ENCODE data around the gene DLG2.

DNA sequence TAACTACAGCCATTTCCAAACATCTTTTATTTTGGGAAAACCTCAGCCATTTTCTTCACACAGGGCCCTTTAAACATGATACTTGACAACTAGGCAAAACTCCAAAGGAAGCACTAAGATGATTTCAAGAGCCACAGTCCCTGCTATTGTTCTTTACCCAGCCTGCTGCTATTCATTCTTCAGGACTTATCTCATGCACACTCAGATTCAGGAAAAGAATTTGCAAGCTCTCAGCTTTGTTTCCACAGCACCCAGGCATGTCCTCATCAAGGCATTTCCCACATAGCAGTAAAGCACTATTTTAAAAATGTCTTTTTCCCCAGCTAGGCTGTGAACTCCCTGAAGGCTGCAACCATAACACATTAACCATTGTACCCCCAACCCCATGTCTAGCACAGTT lies 1731.6 kb downstream of the DLG2 start:
- TF ChIP-seq, protein P1, sequence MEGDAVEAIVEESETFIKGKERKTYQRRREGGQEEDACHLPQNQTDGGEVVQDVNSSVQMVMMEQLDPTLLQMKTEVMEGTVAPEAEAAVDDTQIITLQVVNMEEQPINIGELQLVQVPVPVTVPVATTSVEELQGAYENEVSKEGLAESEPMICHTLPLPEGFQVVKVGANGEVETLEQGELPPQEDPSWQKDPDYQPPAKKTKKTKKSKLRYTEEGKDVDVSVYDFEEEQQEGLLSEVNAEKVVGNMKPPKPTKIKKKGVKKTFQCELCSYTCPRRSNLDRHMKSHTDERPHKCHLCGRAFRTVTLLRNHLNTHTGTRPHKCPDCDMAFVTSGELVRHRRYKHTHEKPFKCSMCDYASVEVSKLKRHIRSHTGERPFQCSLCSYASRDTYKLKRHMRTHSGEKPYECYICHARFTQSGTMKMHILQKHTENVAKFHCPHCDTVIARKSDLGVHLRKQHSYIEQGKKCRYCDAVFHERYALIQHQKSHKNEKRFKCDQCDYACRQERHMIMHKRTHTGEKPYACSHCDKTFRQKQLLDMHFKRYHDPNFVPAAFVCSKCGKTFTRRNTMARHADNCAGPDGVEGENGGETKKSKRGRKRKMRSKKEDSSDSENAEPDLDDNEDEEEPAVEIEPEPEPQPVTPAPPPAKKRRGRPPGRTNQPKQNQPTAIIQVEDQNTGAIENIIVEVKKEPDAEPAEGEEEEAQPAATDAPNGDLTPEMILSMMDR (IDR thresholded peaks at IDR 0.05) = no peak
- no peak for TF ChIP-seq EP300 (IDR thresholded peaks at IDR 0.05)

Measured in ovary (tissue), 3 donors.